Right lobe of liver (tissue), 6 donors: Measurements from ENCODE around the gene ACSS1. TPM values are rescaled to one million over a fixed set of nuclear protein-coding genes. Genes with fewer than 3 reads are reported as not detected.

ENCODE experiments used
- ATAC-seq, 4 donors: fragments of 200-7000 bp; cut with Tn5 transposase; one replicate each; pipeline ENCODE4 v1.9.1; 2020; ENCODE audit warnings: mild to moderate bottlenecking in 4 of 4, moderate library complexity in 4 of 4
- DNase-seq, 3 donors: peaks; one replicate each; pipeline ENCODE4 v3.0.0-alpha.2; 2020
- H3K27ac ChIP-seq, 3 donors: fragments of 200-600 bp; one replicate each; pipeline ENCODE4 v1.8.0; 2022
- H3K27me3 ChIP-seq, 2 donors: fragments of 200-600 bp; one replicate each; pipeline ENCODE4 v1.8.0; 2022
- H3K36me3 ChIP-seq, 4 donors: fragments of 200-600 bp; sonication (generic) in 1 of 4; one replicate each; pipeline versions ENCODE4 v1.5.1 to v1.8.0; 2017 to 2022; ENCODE audit warnings: control low read depth in 1 of 4
- H3K4me1 ChIP-seq, 4 donors: fragments of 200-600 bp; sonication (generic) in 1 of 4; one replicate each; pipeline versions ENCODE4 v1.5.1 to v1.8.0; 2017 to 2022; ENCODE audit warnings: control low read depth in 1 of 4
- H3K4me3 ChIP-seq, 3 donors: fragments of 200-600 bp; one replicate each; pipeline ENCODE4 v1.8.0; 2022
- H3K9me3 ChIP-seq, 4 donors: fragments of 200-600 bp; sonication (generic) in 1 of 4; one replicate each; pipeline versions ENCODE4 v1.5.1 to v1.8.0; 2017 to 2022; ENCODE audit warnings: control low read depth in 1 of 4
- POLR2A ChIP-seq: fragments of 450-650 bp; IDR thresholded peaks from one replicate; pipeline ENCODE4 v1.6.1; 2017; ENCODE audit warnings: antibody characterized with exemption, mild to moderate bottlenecking
- WGBS: methylation state at CpG from one replicate; pipeline ENCODE4 v1.1.6; 2018; ENCODE audit warnings: low coverage, low lambda C conversion rate; ENCODE audit not compliant: insufficient coverage; ENCODE audit errors: missing lambda C conversion rate; 5-methylcytosine and 5-hydroxymethylcytosine counted together
- intact Hi-C, 2 donors: fragments of 100-400 bp; cut with DNase I; formaldehyde crosslinking; loops; one replicate each; pipeline versions ENCODE4 v1.11.2 to v1.14.1; 2022
- total RNA-seq, 6 experiments: library from RNA; depleted of rRNA in 2 of 6; stranded (reverse); fragments of >200 nt in 2 of 6; fragmentation: NEBNext Ultra II Directional in 3 of 6; extraction: Animal tissue kit (Norgen Biotek cat#: 25700) in 3 of 6; gene quantifications; one replicate each; pipeline versions ENCODE4 v1.1.0 to v1.2.4, GENCODE V29; 2016 to 2023
- TF ChIP-seq, protein P1 (sequence below), 4 donors: fragments of 200-600 bp in 3 of 4; fragments of 450-650 bp in 1 of 4; IDR thresholded peaks; one replicate each; pipeline versions ENCODE4 v1.5.1 to v1.8.0; 2016 to 2022; ENCODE audit warnings: antibody characterized with exemption in 4 of 4, mild to moderate bottlenecking in 2 of 4
- donor health status: DM: no; HTN: yes; CAD: no.
- donor health status: DM: no; HTN: no; CAD: no.
- donor health status: DM: no; HTN: no; CAD: no.
- donor health status: DM: no; HTN: yes; CAD: no.
- donor health status: DM: no; HTN: yes; CAD: no.

The ACSS1 gene
- total RNA-seq, 6 experiments from 2014 or later = 3.5 to 9.1 (median 6.3) TPM

DNA sequence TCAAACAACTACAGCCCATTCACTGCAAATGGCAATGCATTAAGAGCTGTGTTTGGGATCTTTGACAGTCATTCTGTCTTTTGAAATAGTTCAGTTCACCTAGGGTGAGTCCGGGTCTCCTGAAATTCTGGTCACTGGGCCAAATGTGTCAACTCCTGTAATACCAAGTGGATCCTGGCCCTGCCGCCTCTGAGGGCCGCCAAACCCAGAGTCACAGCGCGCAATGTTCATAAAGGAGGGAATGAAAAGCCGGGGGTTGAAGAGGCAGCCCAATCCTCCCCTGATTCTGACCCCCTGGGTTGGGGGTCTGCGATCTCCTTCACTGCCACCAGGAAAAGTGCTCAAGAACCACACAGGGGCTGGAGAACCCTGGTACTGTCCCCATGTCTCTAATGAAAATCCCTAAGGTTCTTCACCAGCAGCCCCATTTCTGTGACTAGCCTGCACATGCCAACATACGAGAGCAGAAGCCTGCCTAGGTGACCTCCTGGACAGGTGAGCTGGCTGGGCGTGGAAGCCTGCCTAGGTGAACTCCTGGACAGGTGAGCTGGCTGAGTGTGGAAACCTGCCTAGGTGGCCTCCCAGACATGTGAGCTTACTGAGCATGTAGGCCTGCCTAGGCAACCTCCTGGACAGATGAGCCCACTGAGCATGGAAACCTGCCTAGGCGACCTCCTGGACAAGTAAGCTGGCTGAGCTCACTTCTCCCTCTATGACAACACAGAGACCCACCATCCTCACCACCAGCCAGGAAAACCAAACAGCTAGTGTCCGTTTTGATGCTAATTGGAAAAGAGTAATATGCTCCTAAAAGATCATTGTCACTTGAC, 49.3 kb downstream of the ACSS1 start:
- H3K36me3 ChIP-seq = peaks cover 0 to 6% (median 0%) of the 10 kb centered on the region in 4 donors
- ATAC-seq (peak in 2 of 4 donors; percentile 3 to 8), DNase-seq (peak in 1 of 3 donors; percentile 72)
- TF ChIP-seq, protein P1, sequence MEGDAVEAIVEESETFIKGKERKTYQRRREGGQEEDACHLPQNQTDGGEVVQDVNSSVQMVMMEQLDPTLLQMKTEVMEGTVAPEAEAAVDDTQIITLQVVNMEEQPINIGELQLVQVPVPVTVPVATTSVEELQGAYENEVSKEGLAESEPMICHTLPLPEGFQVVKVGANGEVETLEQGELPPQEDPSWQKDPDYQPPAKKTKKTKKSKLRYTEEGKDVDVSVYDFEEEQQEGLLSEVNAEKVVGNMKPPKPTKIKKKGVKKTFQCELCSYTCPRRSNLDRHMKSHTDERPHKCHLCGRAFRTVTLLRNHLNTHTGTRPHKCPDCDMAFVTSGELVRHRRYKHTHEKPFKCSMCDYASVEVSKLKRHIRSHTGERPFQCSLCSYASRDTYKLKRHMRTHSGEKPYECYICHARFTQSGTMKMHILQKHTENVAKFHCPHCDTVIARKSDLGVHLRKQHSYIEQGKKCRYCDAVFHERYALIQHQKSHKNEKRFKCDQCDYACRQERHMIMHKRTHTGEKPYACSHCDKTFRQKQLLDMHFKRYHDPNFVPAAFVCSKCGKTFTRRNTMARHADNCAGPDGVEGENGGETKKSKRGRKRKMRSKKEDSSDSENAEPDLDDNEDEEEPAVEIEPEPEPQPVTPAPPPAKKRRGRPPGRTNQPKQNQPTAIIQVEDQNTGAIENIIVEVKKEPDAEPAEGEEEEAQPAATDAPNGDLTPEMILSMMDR (IDR thresholded peaks at IDR 0.05) = no peak
- no peak for TF ChIP-seq POLR2A
- no peaks in the 10 kb centered on the region for H3K27me3 ChIP-seq
- no peak overlapping the region for H3K4me3 ChIP-seq
- intact Hi-C loops = loop anchor here (5.0 kb wide), 1 partner anchor 39 kb away; no protein-coding TSS in a partner anchor
- H3K27ac ChIP-seq = no peak overlapping the region
- no peaks in the 10 kb centered on the region for H3K9me3 ChIP-seq
- peaks cover 0 to 43% (median 9%) of the 10 kb centered on the region in 4 donors for H3K4me1 ChIP-seq
- WGBS = 44% methylated on average over 6 of the region's 11 CpGs

DNA sequence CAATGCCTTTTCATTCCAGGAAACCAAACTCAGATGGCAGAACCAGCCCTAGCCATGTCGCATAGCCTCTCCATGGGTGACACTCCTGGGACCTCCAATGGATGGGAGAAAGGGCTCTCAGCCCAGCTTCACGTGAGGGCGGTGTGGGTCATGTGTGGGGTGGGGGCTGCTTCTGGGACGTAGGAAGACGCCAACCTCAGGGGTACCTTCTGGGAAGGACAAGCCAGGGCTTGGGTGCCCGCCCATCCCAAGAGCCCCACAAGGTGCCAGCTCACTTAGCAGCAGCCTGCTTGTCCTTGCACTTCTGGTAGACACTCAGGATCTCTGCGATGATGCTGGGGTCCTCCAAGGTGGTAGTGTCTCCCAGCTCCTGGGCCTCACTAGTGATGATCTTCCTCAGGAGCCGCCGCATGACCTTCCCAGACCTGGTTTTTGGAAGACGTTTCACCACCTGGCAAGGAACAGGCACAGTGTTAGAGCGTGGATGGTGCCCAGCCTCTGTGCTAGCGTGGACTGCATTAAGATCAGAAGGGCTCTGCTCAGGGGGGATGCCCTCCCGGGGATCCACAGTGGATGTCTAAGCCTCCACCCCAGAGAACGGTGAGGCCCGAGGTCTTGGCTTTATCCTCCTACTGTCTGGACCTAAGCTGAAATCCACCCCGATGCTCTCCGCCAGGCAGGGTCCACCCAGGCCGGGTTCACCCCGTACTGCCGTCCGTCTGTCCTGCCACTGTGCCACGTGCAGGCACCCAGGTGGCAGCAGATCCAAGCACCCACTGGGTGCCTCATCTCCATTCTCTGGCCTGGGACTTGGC, 50.2 kb downstream of the ACSS1 start:
- peaks cover 0 to 6% (median 0%) of the 10 kb centered on the region in 4 donors for H3K36me3 ChIP-seq

DNA sequence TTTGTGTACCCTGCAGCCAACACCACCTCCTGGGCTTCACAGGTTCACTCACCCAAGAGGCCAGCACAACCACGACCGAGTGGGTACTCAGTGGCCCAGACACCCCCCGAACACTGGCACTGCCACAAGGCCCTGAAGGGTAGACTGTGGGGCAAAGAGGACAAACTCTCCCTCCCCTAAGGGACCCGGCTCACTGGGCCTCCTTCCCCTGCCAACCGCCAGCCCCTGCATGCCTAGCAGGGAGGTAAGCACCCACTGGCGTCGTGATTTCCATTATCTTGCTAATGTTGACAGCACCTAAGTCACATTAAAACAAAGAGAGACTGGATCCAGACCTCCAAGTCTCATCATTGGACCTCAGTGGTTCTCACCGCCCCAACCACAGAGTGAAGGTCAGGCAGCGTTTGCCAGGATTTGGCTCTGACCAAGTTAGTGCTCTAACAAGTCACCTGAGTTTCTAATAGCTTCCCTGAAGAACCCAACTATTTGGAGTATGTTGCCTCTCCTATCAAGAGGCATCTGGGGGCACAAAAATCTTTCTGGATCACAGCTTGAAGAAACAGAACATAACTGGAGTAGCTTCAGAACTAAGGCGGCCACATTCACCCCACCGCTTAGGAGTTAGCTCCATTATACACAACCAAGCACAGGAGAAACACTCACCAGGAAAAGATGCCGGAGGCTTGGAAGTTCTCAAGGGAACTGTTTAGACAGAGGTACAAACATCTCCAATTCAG, 51.3 kb downstream of the ACSS1 start:
- Histone ChIP-seq H3K4me1 (peaks cover 0 to 29% (median 4%) of the 10 kb centered on the region in 4 donors), H3K27ac (no peak overlapping the region), H3K4me3 (no peak overlapping the region), H3K9me3 (no peaks in the 10 kb centered on the region), H3K36me3 (peaks cover 0 to 6% (median 0%) of the 10 kb centered on the region in 4 donors), H3K27me3 (no peaks in the 10 kb centered on the region)
- DNase-seq (peak in 1 of 3 donors; percentile 31), ATAC-seq (no peak)
- 96% methylated on average over 4 of the region's 12 CpGs for WGBS
- TF ChIP-seq, protein P1 (IDR thresholded peaks at IDR 0.05) = no peak
- TF ChIP-seq POLR2A = no peak
- intact Hi-C loops = loop anchor here (5.0 kb wide), 1 partner anchor 41 kb away; no protein-coding TSS in a partner anchor

More for the DNA sequence above, 50.2 kb downstream of the ACSS1 start:
- Histone ChIP-seq H3K4me3 (no peak overlapping the region), H3K9me3 (no peaks in the 10 kb centered on the region), H3K4me1 (peaks cover 0 to 40% (median 9%) of the 10 kb centered on the region in 4 donors), H3K27ac (no peak overlapping the region), H3K27me3 (no peaks in the 10 kb centered on the region)
- WGBS = 100% methylated on average over 1 of the region's 22 CpGs
- DNase-seq (peak in 1 of 3 donors; percentile 39), ATAC-seq (no peak)
- TF ChIP-seq, protein P1 (IDR thresholded peaks at IDR 0.05) = no peak
- no peak for TF ChIP-seq POLR2A
- intact Hi-C loops = loop anchor here (5.0 kb wide), 1 partner anchor 40 kb away; no protein-coding TSS in a partner anchor

DNA sequence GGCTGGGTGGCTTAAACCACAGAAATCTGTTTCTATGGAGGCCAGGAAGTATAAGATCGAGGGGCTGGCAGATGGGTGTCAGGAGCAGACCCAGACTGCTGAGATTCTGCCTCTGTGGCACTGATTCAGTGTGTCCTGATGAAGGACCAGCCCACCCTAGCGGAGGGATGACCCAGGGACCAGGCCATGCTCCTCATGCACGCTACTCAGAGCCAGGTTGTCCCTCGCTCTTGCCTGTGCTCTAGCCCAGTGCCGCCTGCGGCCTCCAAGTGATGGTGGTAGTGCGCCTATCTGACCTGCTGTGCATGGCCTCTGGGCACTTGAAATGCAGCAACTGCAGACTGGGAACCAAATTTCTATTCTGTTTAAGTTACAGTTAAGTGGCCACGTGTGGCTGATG, 52.3 kb downstream of the ACSS1 start:
- Histone ChIP-seq H3K4me3 (no peak overlapping the region), H3K27me3 (no peaks in the 10 kb centered on the region), H3K9me3 (no peaks in the 10 kb centered on the region), H3K4me1 (peaks cover 0 to 23% (median 0%) of the 10 kb centered on the region in 4 donors), H3K27ac (no peak overlapping the region), H3K36me3 (peaks cover 0 to 6% (median 0%) of the 10 kb centered on the region in 4 donors)
- DNase-seq (peak in 1 of 3 donors; percentile 32), ATAC-seq (no peak)
- intact Hi-C loops = loop anchor here (5.0 kb wide), 1 partner anchor 42 kb away; no protein-coding TSS in a partner anchor
- 58% methylated on average over 3 of the region's 8 CpGs for WGBS
- TF ChIP-seq POLR2A = no peak
- TF ChIP-seq, protein P1 (IDR thresholded peaks at IDR 0.05) = no peak
